Ishikawa (cell line): ENCODE data around the gene DYNLT5.

Experiments used
- CEBPB ChIP-seq: IDR thresholded peaks from 2 replicates; pipeline ENCODE4 v1.6.1; 2012
- CREB1 ChIP-seq: IDR thresholded peaks from 2 replicates; pipeline ENCODE4 v1.6.1; 2012; ENCODE audit warnings: low read depth
- EGR1 ChIP-seq: IDR thresholded peaks from 2 replicates; pipeline ENCODE4 v1.6.1; 2012
- EP300 ChIP-seq: IDR thresholded peaks from 2 replicates; pipeline ENCODE4 v1.6.1; 2012; ENCODE audit warnings: borderline replicate concordance
- MAX ChIP-seq: IDR thresholded peaks from 2 replicates; pipeline ENCODE4 v1.6.1; 2012
- RAD21 ChIP-seq: IDR thresholded peaks from 2 replicates; pipeline ENCODE4 v1.6.1; 2012; ENCODE audit warnings: low read depth
- REST ChIP-seq: IDR thresholded peaks from 2 replicates; pipeline ENCODE4 v1.6.1; 2012; ENCODE audit warnings: low read depth, mild to moderate bottlenecking
- TAF1 ChIP-seq: IDR thresholded peaks from 2 replicates; pipeline ENCODE4 v1.6.1; 2012; ENCODE audit warnings: low read depth, mild to moderate bottlenecking
- TCF12 ChIP-seq: IDR thresholded peaks from 2 replicates; pipeline ENCODE4 v1.6.1; 2012; ENCODE audit warnings: low read depth
- TEAD4 ChIP-seq: IDR thresholded peaks from 2 replicates; pipeline ENCODE4 v1.6.1; 2012
- ZBTB7A ChIP-seq: IDR thresholded peaks from 2 replicates; pipeline ENCODE4 v1.6.1; 2012; ENCODE audit warnings: low read depth

- TF ChIP-seq CREB1 (no peak), TAF1 (no peak), REST (no peak), MAX (no peak), EP300 (no peak), TCF12 (no peak), RAD21 (no peak), CEBPB (no peak), TEAD4 (no peak), ZBTB7A (no peak), EGR1 (no peak)
Observed at GRCh38 chr1:66712839-66713238, 39.4 kb upstream of the DYNLT5 start.
